GM19240 (cell line): ENCODE measurements around the gene MAP2K5.

Source experiments
- DNase-seq: peaks from one replicate; pipeline ENCODE4 v3.0.0; 2011; ENCODE audit warnings: low spot score; ENCODE audit not compliant: insufficient read length

Gene MAP2K5

GRCh38 chr15:67542420-67543347, at the start of gene MAP2K5:
TSS of gene MAP2K5 (plus strand) at chr15:67542703. CDS start at chr15:67543336, 633 bp downstream.
- DNase-seq: no peak

- no peak for DNase-seq
Measured at GRCh38 chr15:67495585-67495984, 46.9 kb upstream of the MAP2K5 start.

DNA sequence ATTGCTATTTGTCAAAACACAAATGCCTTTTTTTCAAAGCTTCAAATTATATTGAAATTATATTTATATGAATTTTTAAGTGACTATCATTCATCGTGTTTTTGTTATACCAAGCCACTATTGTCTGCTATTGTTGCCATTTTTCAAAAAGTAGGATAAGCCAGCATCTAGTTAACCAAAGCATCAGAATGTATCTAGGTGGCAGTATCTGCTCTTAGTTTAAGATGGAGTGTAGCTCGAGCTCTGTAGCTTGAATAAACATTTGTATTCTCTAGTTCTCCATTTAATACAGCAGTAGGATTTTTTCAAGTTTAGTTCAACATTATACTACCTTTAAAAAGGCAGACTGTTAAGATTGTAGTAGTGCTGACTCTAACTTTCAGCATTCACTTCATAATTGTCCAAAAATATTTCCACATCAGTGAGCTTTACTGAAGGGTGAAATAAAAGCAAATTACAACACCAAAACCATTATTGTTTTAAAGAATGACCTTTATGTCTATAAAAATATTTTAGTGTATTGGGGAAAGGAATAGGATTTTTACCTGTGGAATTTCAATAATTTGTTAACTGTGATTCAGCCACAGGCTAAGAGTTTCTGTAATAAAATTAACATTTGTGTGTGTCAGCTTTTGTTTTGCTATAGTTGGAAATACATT, 41.2 kb upstream of the MAP2K5 start:
- no peak for DNase-seq

- no peak for DNase-seq
Measured at GRCh38 chr15:67501836-67502461, 40.6 kb upstream of the MAP2K5 start.

- no peak for DNase-seq
Measured at GRCh38 chr15:67504056-67504455, 38.4 kb upstream of the MAP2K5 start.

GRCh38 chr15:67504796-67505195, 37.7 kb upstream of the MAP2K5 start:
- DNase-seq: no peak

DNA sequence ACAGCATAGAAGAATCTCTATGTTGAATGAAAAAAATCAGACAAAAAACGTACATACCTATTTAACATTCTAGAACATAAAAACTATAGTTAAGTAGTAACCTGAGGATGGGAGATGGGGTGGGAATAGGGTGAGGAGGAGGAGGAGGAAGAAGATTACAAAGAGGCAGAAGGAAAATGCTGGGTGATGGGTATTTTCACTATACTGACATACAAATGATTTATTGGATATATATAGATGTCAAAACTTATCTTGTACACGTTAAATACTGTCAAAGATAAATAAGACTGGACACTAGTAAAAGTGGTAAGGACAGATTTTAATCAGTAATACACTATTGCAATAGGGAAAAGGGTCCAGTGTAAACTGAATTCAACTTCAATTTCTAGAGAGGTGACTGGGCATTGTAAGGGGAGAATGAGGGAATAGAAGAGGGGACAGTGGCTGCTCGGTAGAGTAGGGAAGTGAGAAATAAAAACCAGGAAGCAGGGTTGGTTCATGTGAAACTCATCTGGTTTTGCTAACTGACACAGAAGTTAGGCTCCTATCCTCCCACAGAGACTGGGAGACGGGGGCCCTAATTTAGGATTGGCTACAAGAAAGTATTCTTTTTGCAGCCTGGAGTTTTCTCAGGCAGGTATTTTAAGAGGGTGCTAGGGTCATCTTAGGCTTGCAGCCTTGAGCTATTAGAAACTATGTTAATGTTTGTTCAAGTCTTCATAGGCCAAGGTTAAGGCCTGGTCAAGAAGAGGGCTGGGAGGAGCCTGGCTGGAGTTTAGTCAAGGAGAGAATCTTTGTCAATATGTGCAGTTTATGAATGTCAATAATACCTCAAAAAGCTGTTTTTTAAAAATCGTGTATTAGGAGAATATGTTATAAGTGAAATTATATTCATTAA, 36.6 kb upstream of the MAP2K5 start:
- no peak for DNase-seq

GRCh38 chr15:67506775-67507747, 35.4 kb upstream of the MAP2K5 start:
- no peak for DNase-seq

DNA sequence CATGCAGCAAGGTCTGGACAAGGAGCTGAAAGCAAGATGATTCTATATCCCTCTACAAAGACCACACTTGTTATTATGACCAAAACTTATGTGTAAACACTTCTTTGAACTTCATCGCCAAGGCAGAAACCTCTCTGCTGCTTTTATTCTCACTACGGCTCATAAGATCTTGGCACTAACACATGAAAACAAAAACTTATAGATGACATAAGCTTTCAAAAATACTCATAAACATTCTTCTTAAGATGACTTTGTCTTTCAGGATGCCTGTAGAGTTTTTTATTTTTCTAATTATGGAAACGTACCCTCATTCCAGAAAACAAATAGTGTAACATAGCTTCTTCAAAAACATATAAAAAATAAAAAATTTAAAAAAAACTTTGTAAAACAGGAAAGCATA, 34.1 kb upstream of the MAP2K5 start:
- DNase-seq: no peak

- DNase-seq: no peak
Measured at GRCh38 chr15:67509918-67510317, 32.6 kb upstream of the MAP2K5 start.

DNA sequence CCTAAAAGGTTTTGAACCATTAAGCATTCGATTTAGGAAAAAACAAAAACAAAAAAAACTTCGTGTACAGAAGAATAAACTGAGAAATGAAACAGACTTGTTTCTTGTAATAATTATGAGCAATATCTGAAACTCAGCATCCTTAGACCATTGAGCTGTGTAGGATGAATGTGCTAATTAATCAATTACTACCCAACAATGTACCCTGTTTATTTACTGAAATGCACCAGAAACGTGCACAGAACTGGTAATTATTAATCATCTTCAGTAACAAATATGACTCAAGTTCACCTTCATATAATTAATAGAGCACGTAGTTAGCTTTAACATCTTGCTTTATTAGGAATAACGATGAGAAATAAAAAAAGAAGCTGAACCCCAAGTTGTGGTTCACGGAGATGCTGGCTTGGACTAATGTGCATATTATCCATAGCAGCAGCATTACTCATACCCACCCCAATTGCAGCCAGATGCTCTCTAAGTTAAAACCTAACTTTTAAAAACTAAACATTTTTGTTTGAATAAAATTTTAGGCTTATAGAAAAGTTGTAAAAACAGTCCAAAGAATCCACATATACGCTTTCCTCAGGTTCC, 31.8 kb upstream of the MAP2K5 start:
- no peak for DNase-seq

GRCh38 chr15:67511606-67512005, 30.9 kb upstream of the MAP2K5 start:
- DNase-seq: no peak

- DNase-seq: no peak
Measured at GRCh38 chr15:67512140-67512539, 30.4 kb upstream of the MAP2K5 start.

DNA sequence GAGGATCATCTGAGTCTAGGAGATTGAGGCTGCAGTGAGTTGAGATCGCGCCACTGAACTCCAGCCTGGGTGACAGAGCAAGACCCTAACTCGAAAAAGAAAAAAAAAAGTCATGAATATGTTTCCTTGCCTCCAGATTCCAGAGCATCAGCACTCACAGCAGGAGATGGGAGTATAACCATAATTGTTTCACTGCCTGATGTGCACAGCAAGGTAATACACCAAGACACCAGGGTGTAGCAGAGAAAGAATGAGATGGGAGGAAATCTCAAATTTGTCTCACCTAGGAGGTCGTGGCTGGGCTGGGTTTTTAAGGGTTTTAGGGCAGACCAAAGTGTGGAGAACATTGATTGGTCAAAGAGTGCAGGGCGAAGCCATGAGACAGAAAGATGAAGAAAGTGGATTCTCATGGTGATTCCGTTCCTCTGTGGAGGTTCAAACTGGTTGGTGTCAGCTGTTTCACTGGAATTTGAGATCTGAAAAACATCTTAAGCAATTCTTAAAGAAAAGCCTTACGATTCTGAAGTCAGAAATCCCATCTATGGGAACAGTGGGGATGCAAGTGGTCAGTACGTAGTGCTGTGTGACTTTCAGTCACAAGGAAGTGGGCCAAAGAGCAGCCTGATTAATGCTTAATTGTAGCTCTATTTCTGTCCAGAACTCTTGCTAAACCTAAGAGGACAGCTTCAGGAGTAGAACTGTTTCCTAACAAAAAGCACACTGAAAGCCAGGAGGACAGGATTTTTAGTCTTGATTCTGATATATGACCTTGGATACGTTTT, 29.4 kb upstream of the MAP2K5 start:
- no peak for DNase-seq

GRCh38 chr15:67515090-67515489, 27.4 kb upstream of the MAP2K5 start:
- no peak for DNase-seq

DNA sequence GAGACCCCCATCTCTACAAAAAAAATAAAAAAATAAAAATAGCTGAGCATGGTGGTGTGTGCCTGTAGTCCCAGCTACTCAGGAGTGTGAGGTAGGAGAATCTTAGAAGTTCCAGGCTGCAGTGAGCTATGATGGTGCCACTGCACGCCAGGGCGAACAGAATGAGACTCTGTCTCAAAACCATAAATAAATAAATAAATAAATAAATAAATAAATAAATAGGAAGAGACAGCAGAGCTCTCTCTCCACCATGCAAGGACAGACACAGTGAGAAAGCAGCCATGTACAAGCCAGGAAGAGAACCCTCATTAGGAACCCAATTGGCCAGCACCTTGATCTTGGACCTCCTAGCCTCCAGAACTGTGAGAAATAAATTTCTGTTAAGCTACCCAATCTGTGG, 26.9 kb upstream of the MAP2K5 start:
- DNase-seq: no peak

GRCh38 chr15:67520321-67521028, 22.0 kb upstream of the MAP2K5 start:
- no peak for DNase-seq
